ENCODE measurements around the gene LDLRAD4.
A peak's percentile ranks its signal among the peaks of the same experiment; 100 is the strongest.

The LDLRAD4 gene

DNA sequence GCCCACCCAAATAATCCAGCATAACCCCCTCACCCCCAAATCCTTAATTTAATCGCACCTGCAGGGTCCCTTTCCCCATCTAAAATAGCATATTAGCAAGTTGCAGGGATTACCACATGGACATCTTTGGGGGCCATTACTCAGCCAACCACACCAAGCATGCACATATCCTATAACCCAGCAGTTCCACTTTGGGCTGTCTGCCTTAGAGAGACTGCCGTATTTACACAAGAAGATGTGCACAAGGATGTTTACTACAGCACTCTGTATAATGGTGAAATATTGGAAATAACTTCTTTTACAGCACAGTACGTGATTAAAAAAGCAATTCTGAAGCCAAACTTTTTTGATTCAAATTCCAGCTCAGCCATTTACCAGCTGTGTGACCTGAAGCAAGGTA, 17.3 kb upstream of the LDLRAD4 start:
- ATAC-seq (ENCODE audit: insufficient read depth, low read depth) (no peak), DNase-seq (no peak)
- Histone ChIP-seq H3K4me1 (ENCODE audit: insufficient read depth, low read length) (no peaks in the 10 kb centered on the region), H3K9me3 (ENCODE audit: insufficient read depth, low read length, severe bottlenecking) (peaks cover 14% of the 10 kb centered on the region), H3K4me2 (ENCODE audit: insufficient read depth, low read length) (no peak overlapping the region), H3K27ac (ENCODE audit: low read length) (no peak overlapping the region), H3K36me3 (ENCODE audit: insufficient read depth, low read length) (no peaks in the 10 kb centered on the region), H3K27me3 (ENCODE audit: insufficient read depth, low read length, poor library complexity) (no peaks in the 10 kb centered on the region), H3K9ac (ENCODE audit: low read depth, low read length) (no peak overlapping the region), H3K4me3 (ENCODE audit: low read depth in 1 of 2, low read length in 2 of 2) (no peak overlapping the region), H3K79me2 (ENCODE audit: insufficient read depth, low read length) (no peaks in the 10 kb centered on the region), H4K20me1 (ENCODE audit: insufficient read depth, low read length) (no peaks in the 10 kb centered on the region), H2AFZ (ENCODE audit: low read depth, low read length) (no peak overlapping the region)
- TF ChIP-seq EZH2 (IDR thresholded peaks at IDR 0.05; ENCODE audit: borderline replicate concordance, low read depth, low read length, severe bottlenecking): no peak
- TF ChIP-seq, protein P1, sequence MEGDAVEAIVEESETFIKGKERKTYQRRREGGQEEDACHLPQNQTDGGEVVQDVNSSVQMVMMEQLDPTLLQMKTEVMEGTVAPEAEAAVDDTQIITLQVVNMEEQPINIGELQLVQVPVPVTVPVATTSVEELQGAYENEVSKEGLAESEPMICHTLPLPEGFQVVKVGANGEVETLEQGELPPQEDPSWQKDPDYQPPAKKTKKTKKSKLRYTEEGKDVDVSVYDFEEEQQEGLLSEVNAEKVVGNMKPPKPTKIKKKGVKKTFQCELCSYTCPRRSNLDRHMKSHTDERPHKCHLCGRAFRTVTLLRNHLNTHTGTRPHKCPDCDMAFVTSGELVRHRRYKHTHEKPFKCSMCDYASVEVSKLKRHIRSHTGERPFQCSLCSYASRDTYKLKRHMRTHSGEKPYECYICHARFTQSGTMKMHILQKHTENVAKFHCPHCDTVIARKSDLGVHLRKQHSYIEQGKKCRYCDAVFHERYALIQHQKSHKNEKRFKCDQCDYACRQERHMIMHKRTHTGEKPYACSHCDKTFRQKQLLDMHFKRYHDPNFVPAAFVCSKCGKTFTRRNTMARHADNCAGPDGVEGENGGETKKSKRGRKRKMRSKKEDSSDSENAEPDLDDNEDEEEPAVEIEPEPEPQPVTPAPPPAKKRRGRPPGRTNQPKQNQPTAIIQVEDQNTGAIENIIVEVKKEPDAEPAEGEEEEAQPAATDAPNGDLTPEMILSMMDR (IDR thresholded peaks at IDR 0.05; ENCODE audit: borderline replicate concordance, extremely low read depth, low read length, poor library complexity, severe bottlenecking): no peak

DNA sequence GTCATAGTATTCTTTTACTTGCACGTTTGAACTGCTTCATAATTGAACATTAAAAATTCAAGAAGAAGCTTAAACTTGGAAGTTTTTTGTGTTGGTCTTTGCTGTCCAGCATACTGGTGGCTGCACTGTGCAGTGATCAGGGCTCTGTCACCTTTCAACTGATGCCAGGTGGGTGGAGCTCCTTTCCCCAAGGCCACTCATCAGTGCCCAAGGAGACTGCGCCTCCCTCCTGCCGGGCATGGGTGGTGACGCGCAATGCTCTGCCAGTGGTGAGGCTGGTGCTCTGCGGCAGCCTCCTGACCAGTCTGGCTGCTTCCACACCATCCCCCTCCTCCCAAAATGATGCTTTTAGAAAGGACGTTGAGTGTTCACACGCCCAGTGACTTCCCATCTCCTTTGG, 16.0 kb upstream of the LDLRAD4 start:
- Histone ChIP-seq H3K36me3 (ENCODE audit: insufficient read depth, low read length) (no peaks in the 10 kb centered on the region), H3K4me2 (ENCODE audit: insufficient read depth, low read length) (no peak overlapping the region), H3K4me1 (ENCODE audit: insufficient read depth, low read length) (no peaks in the 10 kb centered on the region), H3K9ac (ENCODE audit: low read depth, low read length) (no peak overlapping the region), H3K79me2 (ENCODE audit: insufficient read depth, low read length) (no peaks in the 10 kb centered on the region), H3K9me3 (ENCODE audit: insufficient read depth, low read length, severe bottlenecking) (peaks cover 14% of the 10 kb centered on the region), H3K27me3 (ENCODE audit: insufficient read depth, low read length, poor library complexity) (no peaks in the 10 kb centered on the region), H4K20me1 (ENCODE audit: insufficient read depth, low read length) (no peaks in the 10 kb centered on the region), H3K27ac (ENCODE audit: low read length) (no peak overlapping the region), H3K4me3 (ENCODE audit: low read depth in 1 of 2, low read length in 2 of 2) (no peak overlapping the region), H2AFZ (ENCODE audit: low read depth, low read length) (no peak overlapping the region)
- no peak for DNase-seq
- ATAC-seq (ENCODE audit: insufficient read depth, low read depth): no peak
- no peak for TF ChIP-seq EZH2 (IDR thresholded peaks at IDR 0.05; ENCODE audit: borderline replicate concordance, low read depth, low read length, severe bottlenecking)

DNA sequence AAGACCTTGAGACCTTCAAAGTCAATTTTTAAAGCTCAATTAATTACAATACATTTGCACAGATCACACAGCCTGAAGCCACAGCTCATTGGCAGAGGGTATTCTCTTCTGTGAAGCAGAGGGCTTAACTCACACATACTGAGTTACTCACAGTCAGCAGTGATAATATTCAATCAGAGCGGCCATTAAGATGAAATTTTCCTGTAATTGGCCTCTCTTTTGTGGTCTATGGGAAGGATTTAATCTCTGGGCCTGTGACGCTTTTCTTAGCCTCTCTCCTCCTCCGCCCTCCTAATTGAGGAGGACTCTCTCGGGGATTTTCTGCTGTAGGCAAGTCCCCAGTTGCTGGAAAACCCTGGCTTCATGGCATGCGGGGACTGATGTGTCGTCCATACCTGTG, 12.3 kb upstream of the LDLRAD4 start:
- Histone ChIP-seq H3K79me2 (ENCODE audit: insufficient read depth, low read length) (no peaks in the 10 kb centered on the region), H3K27me3 (ENCODE audit: insufficient read depth, low read length, poor library complexity) (no peaks in the 10 kb centered on the region), H3K4me3 (ENCODE audit: low read depth in 1 of 2, low read length in 2 of 2) (no peak overlapping the region), H3K4me1 (ENCODE audit: insufficient read depth, low read length) (no peaks in the 10 kb centered on the region), H3K27ac (ENCODE audit: low read length) (no peak overlapping the region), H4K20me1 (ENCODE audit: insufficient read depth, low read length) (no peaks in the 10 kb centered on the region), H3K9me3 (ENCODE audit: insufficient read depth, low read length, severe bottlenecking) (no peaks in the 10 kb centered on the region), H3K36me3 (ENCODE audit: insufficient read depth, low read length) (no peaks in the 10 kb centered on the region), H3K9ac (ENCODE audit: low read depth, low read length) (no peak overlapping the region), H3K4me2 (ENCODE audit: insufficient read depth, low read length) (no peak overlapping the region), H2AFZ (ENCODE audit: low read depth, low read length) (no peak overlapping the region)
- TF ChIP-seq, protein P1 (IDR thresholded peaks at IDR 0.05; ENCODE audit: borderline replicate concordance, extremely low read depth, low read length, poor library complexity, severe bottlenecking): no peak
- no peak for TF ChIP-seq EZH2 (IDR thresholded peaks at IDR 0.05; ENCODE audit: borderline replicate concordance, low read depth, low read length, severe bottlenecking)
- no peak for DNase-seq
- no peak for ATAC-seq (ENCODE audit: insufficient read depth, low read depth)

DNA sequence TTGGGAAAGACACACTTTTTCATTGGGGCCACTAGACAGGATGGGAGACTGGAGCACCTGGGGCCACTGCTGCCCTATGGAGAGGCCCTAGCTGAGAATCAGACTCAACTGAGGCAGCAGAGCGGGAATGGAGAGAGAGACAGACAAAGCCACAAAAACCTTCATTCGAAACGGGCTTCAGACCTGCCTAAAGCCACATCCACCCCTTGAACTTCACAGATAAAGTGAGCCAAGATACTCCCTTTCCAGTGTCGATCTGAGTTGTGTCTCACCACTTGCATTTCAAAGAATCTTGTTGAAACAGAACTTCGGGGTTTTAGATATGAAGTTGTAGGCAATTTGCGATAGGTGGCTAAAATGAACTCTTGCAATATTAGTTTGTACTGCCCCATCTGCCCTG, 11.3 kb upstream of the LDLRAD4 start:
- ATAC-seq (ENCODE audit: insufficient read depth, low read depth): peak; percentile 86
- DNase-seq: peak; percentile 41
- Histone ChIP-seq H3K9ac (ENCODE audit: low read depth, low read length) (no peak overlapping the region), H3K9me3 (ENCODE audit: insufficient read depth, low read length, severe bottlenecking) (no peaks in the 10 kb centered on the region), H3K79me2 (ENCODE audit: insufficient read depth, low read length) (no peaks in the 10 kb centered on the region), H3K4me2 (ENCODE audit: insufficient read depth, low read length) (no peak overlapping the region), H2AFZ (ENCODE audit: low read depth, low read length) (no peak overlapping the region), H3K4me3 (ENCODE audit: low read depth in 1 of 2, low read length in 2 of 2) (no peak overlapping the region), H3K36me3 (ENCODE audit: insufficient read depth, low read length) (no peaks in the 10 kb centered on the region), H4K20me1 (ENCODE audit: insufficient read depth, low read length) (no peaks in the 10 kb centered on the region), H3K4me1 (ENCODE audit: insufficient read depth, low read length) (no peaks in the 10 kb centered on the region), H3K27ac (ENCODE audit: low read length) (no peak overlapping the region), H3K27me3 (ENCODE audit: insufficient read depth, low read length, poor library complexity) (no peaks in the 10 kb centered on the region)
- no peak for TF ChIP-seq EZH2 (IDR thresholded peaks at IDR 0.05; ENCODE audit: borderline replicate concordance, low read depth, low read length, severe bottlenecking)
- TF ChIP-seq, protein P1 (IDR thresholded peaks at IDR 0.05; ENCODE audit: borderline replicate concordance, extremely low read depth, low read length, poor library complexity, severe bottlenecking): no peak

Data from DND-41 (cell line).